ENCODE data around the gene LTBP1. TPM values are rescaled to one million over a fixed set of nuclear protein-coding genes. Genes with fewer than 3 reads are reported as not detected.

Gene LTBP1
- total and polyA plus RNA-seq, 4 donors, result 5.8 to 57.6 (median 10.2) TPM

- Histone ChIP-seq H3K27ac (ENCODE audit: low read depth in 1 of 2, low read length in 2 of 2) (peak overlapping the region in 1 of 2 donors; percentile 5), H3K9me3 (ENCODE audit: control insufficient read depth in 4 of 4, low read length in 3 of 4) (no peaks in the 10 kb centered on the region), H3K4me1 (ENCODE audit: control insufficient read depth in 4 of 4, insufficient read depth in 4 of 4, low read length in 3 of 4) (no peaks in the 10 kb centered on the region), H3K9ac (ENCODE audit: low read depth in 1 of 2, low read length in 2 of 2) (no peak overlapping the region), H3K27me3 (ENCODE audit: control insufficient read depth in 4 of 4, insufficient read depth in 4 of 4, low read length in 3 of 4) (no peaks in the 10 kb centered on the region), H3K36me3 (ENCODE audit: control insufficient read depth in 4 of 4, insufficient read depth in 3 of 4, low read depth in 1 of 4, low read length in 3 of 4) (peaks cover 0 to 7% (median 0%) of the 10 kb centered on the region in 4 donors), H3K4me3 (ENCODE audit: low read depth in 1 of 3, low read length in 3 of 3) (no peak overlapping the region)
- TF ChIP-seq YY1 (IDR thresholded peaks at IDR 0.05), result no peak
- no peak for TF ChIP-seq NR2F2 (IDR thresholded peaks at IDR 0.05)
- no peak for TF ChIP-seq RAD21 (IDR thresholded peaks at IDR 0.05)
- no peak for TF ChIP-seq HNF4A (conservative IDR thresholded peaks at IDR 0.05)
- no peak for TF ChIP-seq SP1 (IDR thresholded peaks at IDR 0.05)
- no peak for TF ChIP-seq GABPA (IDR thresholded peaks at IDR 0.05 in 1 of 2, conservative IDR thresholded peaks at IDR 0.05 in 1 of 2)
- no peak for TF ChIP-seq CTCF (IDR thresholded peaks at IDR 0.05; ENCODE audit: low read depth, low read length, missing input control)
- no peak for TF ChIP-seq FOXA1 (IDR thresholded peaks at IDR 0.05)
- no peak for TF ChIP-seq REST (IDR thresholded peaks at IDR 0.05)
- TF ChIP-seq FOXA2 (IDR thresholded peaks at IDR 0.05), result no peak
- no peak for TF ChIP-seq MAX (IDR thresholded peaks at IDR 0.05)
- no peak for TF ChIP-seq EGR1 (IDR thresholded peaks at IDR 0.05; ENCODE audit: low read depth in 2 of 2)
- no peak for DNase-seq (ENCODE audit: low spot score)
- 78% methylated on average over 6 of the region's 6 CpGs for WGBS
Measured at GRCh38 chr2:33322612-33323011, 375.9 kb downstream of the LTBP1 start.

GRCh38 chr2:33323957-33324356 lies 377.2 kb downstream of the LTBP1 start:
- no peaks in the 10 kb centered on the region for H3K27me3 ChIP-seq (ENCODE audit: control insufficient read depth in 4 of 4, insufficient read depth in 4 of 4, low read length in 3 of 4)
- H3K9ac ChIP-seq (ENCODE audit: low read depth in 1 of 2, low read length in 2 of 2), result no peak overlapping the region
- H3K36me3 ChIP-seq (ENCODE audit: control insufficient read depth in 4 of 4, insufficient read depth in 3 of 4, low read depth in 1 of 4, low read length in 3 of 4), result peaks cover 0 to 4% (median 0%) of the 10 kb centered on the region in 4 donors
- H3K9me3 ChIP-seq (ENCODE audit: control insufficient read depth in 4 of 4, low read length in 3 of 4), result no peaks in the 10 kb centered on the region
- H3K4me1 ChIP-seq (ENCODE audit: control insufficient read depth in 4 of 4, insufficient read depth in 4 of 4, low read length in 3 of 4), result no peaks in the 10 kb centered on the region
- no peak overlapping the region for H3K27ac ChIP-seq (ENCODE audit: low read depth in 1 of 2, low read length in 2 of 2)
- no peak for DNase-seq (ENCODE audit: low spot score)
- TF ChIP-seq YY1 (IDR thresholded peaks at IDR 0.05), result no peak
- TF ChIP-seq CTCF (IDR thresholded peaks at IDR 0.05; ENCODE audit: low read depth, low read length, missing input control), result no peak
- TF ChIP-seq FOXA2 (IDR thresholded peaks at IDR 0.05), result no peak
- no peak for TF ChIP-seq FOXA1 (IDR thresholded peaks at IDR 0.05)
- no peak for TF ChIP-seq TAF1 (conservative IDR thresholded peaks at IDR 0.05)
- no peak for TF ChIP-seq RAD21 (IDR thresholded peaks at IDR 0.05)
- TF ChIP-seq SP1 (IDR thresholded peaks at IDR 0.05), result no peak
- no peak for TF ChIP-seq NR2F2 (IDR thresholded peaks at IDR 0.05)
- TF ChIP-seq RXRA (IDR thresholded peaks at IDR 0.05), result no peak
- TF ChIP-seq GABPA (IDR thresholded peaks at IDR 0.05 in 1 of 2, conservative IDR thresholded peaks at IDR 0.05 in 1 of 2), result no peak
- TF ChIP-seq MAX (IDR thresholded peaks at IDR 0.05), result no peak
- TF ChIP-seq HNF4A (conservative IDR thresholded peaks at IDR 0.05), result no peak
- no peak for TF ChIP-seq EGR1 (IDR thresholded peaks at IDR 0.05; ENCODE audit: low read depth in 2 of 2)
- no peak for TF ChIP-seq HNF4G (IDR thresholded peaks at IDR 0.05)
- no peak for TF ChIP-seq ATF3 (IDR thresholded peaks at IDR 0.05)
- TF ChIP-seq ZBTB33 (IDR thresholded peaks at IDR 0.05), result no peak
- no peak overlapping the region for H3K4me3 ChIP-seq (ENCODE audit: low read depth in 1 of 3, low read length in 3 of 3)
- WGBS, result 98% methylated on average over 2 of the region's 2 CpGs

Measured in liver (tissue), 9 donors.